Prostate gland (tissue), 2 donors: ENCODE results near the gene ZNF511.

ENCODE experiments used
- CTCF ChIP-seq, 4 experiments: fragments of 200-600 bp in 2 of 4; fragments of 450-650 bp in 2 of 4; sonication (generic) in 2 of 4; IDR thresholded peaks; 1 replicate in 3 of 4; 2 replicates in 1 of 4; pipeline ENCODE4 v1.5.1; 2016 to 2019; ENCODE audit warnings: antibody characterized with exemption in 4 of 4, mild to moderate bottlenecking in 2 of 4, moderate library complexity in 2 of 4
- POLR2A ChIP-seq: fragments of 450-650 bp; IDR thresholded peaks from one replicate; pipeline ENCODE4 v1.6.1; 2016; ENCODE audit warnings: antibody characterized with exemption, mild to moderate bottlenecking

- peak; percentile 37 for TF ChIP-seq POLR2A
- TF ChIP-seq CTCF (IDR thresholded peaks at IDR 0.05): no peak
Observed at GRCh38 chr10:133357285-133358161, 48.8 kb downstream of the ZNF511 start, which contains the start of gene FUOM.
